Measurements from ENCODE around the gene DLG1.

DLG1 gene

GRCh38 chr3:197175503-197175902 is 122.9 kb downstream of the DLG1 start:
- no peak for TF ChIP-seq CTCF (IDR thresholded peaks at IDR 0.05; ENCODE audit: low read depth, low read length, missing control alignments)
- no peak for DNase-seq (ENCODE audit: low read depth)
- H3K4me3 ChIP-seq (ENCODE audit: low read depth, low read length) = no peak overlapping the region

GRCh38 chr3:197174927-197175326 is 123.5 kb downstream of the DLG1 start:
- no peak for TF ChIP-seq CTCF (IDR thresholded peaks at IDR 0.05; ENCODE audit: low read depth, low read length, missing control alignments)
- DNase-seq (ENCODE audit: low read depth) = no peak
- H3K4me3 ChIP-seq (ENCODE audit: low read depth, low read length) = no peak overlapping the region

GRCh38 chr3:197173620-197174019 is 124.8 kb downstream of the DLG1 start:
- no peak overlapping the region for H3K4me3 ChIP-seq (ENCODE audit: low read depth, low read length)
- DNase-seq (ENCODE audit: low read depth) = no peak
- TF ChIP-seq CTCF (IDR thresholded peaks at IDR 0.05; ENCODE audit: low read depth, low read length, missing control alignments) = no peak

- H3K4me3 ChIP-seq (ENCODE audit: low read depth, low read length) = no peak overlapping the region
- no peak for TF ChIP-seq CTCF (IDR thresholded peaks at IDR 0.05; ENCODE audit: low read depth, low read length, missing control alignments)
- no peak for DNase-seq (ENCODE audit: low read depth)
These were observed 126.8 kb downstream of the DLG1 start for GRCh38 chr3:197171481-197172067.

GRCh38 chr3:197169028-197169427 is 129.4 kb downstream of the DLG1 start:
- DNase-seq (ENCODE audit: low read depth) = no peak
- TF ChIP-seq CTCF (IDR thresholded peaks at IDR 0.05; ENCODE audit: low read depth, low read length, missing control alignments) = no peak
- no peak overlapping the region for H3K4me3 ChIP-seq (ENCODE audit: low read depth, low read length)

- TF ChIP-seq CTCF (IDR thresholded peaks at IDR 0.05; ENCODE audit: low read depth, low read length, missing control alignments) = no peak
- no peak overlapping the region for H3K4me3 ChIP-seq (ENCODE audit: low read depth, low read length)
- no peak for DNase-seq (ENCODE audit: low read depth)
These were observed 129.8 kb downstream of the DLG1 start for GRCh38 chr3:197168606-197169005.

GRCh38 chr3:197168063-197168462 is 130.3 kb downstream of the DLG1 start:
- no peak for TF ChIP-seq CTCF (IDR thresholded peaks at IDR 0.05; ENCODE audit: low read depth, low read length, missing control alignments)
- DNase-seq (ENCODE audit: low read depth) = no peak
- no peak overlapping the region for H3K4me3 ChIP-seq (ENCODE audit: low read depth, low read length)

Data from GM12864 (cell line).